NB4 (cell line): ENCODE results near the gene GRIK4.

Experiments
- CTCF ChIP-seq: IDR thresholded peaks from one replicate; pipeline ENCODE4 v1.5.1; 2012; ENCODE audit warnings: low read depth, low read length
- POLR2A ChIP-seq: IDR thresholded peaks from 2 replicates; pipeline ENCODE4 v1.6.1; 2011; ENCODE audit warnings: mild to moderate bottlenecking; ENCODE audit not compliant: insufficient read length; ENCODE audit errors: extremely low read depth
- TF ChIP-seq, protein P1 (sequence below): IDR thresholded peaks from 2 replicates; pipeline ENCODE4 v1.6.1; 2011; ENCODE audit warnings: low read depth, low read length

GRCh38 chr11:120467627-120468026 is 43.9 kb upstream of the GRIK4 start:
- no peak for TF ChIP-seq CTCF
- TF ChIP-seq, protein P1, sequence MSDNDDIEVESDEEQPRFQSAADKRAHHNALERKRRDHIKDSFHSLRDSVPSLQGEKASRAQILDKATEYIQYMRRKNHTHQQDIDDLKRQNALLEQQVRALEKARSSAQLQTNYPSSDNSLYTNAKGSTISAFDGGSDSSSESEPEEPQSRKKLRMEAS = no peak
- no peak for TF ChIP-seq POLR2A
